Activated T-helper 1 cell treated with Interleukin-2 at 50 U/mL for 16 hours (primary cell): Measurements from ENCODE around the gene CEP83.
"Not testable (repeated sequence)": the region's sequence is repeated elsewhere in the genome, so short reads cannot be mapped to it uniquely, and the experiment has no call there.

ENCODE experiments used
- DNase-seq: peaks from one replicate; pipeline ENCODE4 v3.0.0-alpha.2; 2020; ENCODE audit warnings: low read depth

CEP83 gene

DNA sequence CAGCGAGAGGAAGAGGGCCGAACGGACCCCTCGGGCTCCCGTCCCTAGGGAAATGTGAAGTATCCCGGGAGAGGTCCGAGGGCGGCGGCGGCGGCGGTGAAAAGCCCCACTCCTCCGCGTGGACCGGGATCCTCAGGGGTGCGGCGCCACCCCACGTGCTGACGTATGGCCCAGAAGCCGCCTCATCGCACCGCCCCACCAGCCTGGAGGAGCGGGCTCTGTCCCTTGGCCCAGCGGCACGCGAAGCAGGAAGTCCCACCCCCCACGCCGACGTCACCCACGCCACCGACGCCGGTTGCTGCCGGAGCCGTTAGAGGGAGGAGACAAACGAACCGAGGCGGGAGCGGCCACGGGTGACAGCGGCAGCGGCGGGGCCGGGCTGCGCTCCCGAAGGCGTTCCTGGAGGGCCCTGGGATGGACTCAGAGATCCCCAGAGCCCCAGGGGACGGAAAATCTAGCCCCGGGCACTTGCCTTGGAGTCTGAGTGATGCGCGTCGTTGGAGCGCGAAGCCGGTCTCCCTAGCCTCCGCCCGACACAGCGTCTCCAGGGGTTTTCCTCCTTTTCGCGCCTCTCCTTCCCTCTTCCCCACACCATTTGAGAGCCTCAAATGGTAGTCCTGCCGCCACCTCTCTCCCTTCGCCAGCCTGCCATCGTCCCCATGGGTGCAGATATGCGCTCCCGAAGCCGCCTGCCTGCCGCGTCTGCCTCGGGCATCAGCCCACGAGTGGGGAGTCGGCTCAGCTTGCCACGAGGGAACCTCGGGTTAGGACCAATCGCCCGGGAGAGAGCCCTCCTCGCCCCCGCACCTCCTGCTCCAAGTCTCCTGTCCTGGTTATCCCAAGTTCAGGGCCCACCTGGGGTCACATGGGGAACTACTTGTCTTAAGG is at the start of gene CEP83:
Gene CEP83, minus strand, starts transcription at position 140 of the 888 bp plus-strand sequence. CDS start 47,377 bp downstream, outside the sequence.
- peak; percentile 91 for DNase-seq

DNA sequence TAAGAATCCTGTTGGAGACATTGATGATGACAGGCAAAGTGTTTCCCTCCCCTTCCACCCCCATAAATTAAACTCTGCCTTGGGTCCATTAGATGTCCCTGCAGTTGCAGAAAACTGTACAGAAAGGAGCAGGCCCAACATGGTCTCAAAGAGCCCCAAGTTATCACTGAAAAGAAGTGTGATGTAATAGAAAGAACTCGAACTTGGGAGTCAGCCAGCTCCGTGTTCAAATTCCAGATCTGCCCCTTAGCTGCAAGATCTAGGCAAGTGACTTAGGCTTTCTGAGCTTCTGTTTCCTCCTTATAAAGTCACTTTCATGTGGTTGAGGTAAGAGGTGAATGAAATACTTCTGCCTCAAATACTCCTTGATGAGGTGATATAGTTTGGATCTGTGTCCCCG is 49.6 kb upstream of the CEP83 start:
- no peak for DNase-seq

- DNase-seq = no peak
Measured at GRCh38 chr12:94507455-94507854, 47.8 kb upstream of the CEP83 start.

DNA sequence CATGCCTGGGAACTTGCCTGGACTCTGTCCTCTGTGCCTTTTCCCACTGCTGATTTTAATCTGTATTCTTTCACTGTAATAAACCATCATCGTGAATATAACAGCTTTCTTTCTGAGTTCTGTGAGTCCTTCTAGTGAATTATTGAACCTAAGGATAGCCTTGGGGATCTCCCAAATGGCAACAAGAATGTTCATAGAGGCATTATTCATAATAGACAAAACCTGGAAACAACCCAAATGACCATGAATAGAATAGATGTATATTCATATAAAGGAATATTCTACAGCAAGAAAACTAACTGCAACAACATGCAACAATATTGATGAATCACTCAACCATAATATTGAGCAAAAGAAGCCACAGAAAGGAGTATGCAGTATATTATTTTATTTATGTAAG is 44.7 kb upstream of the CEP83 start:
- no peak for DNase-seq

DNA sequence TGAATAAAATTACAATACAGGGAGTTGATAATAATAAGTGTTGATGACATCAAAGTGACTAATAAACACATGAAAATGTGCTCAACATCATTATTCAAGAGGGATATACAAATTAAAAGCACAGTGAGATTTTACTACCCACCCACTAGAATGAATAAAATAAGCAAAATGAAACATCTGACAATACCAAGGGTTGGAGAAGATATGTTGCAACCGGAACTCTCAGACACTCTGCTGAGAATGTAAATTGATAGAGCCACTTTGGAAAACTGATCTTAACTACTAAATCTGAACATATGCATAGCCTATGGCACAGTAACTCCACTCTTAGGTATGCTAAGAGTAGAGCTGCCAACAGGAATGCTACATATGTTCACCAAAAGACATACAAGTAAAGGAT is 44.0 kb upstream of the CEP83 start:
- DNase-seq = no peak

DNA sequence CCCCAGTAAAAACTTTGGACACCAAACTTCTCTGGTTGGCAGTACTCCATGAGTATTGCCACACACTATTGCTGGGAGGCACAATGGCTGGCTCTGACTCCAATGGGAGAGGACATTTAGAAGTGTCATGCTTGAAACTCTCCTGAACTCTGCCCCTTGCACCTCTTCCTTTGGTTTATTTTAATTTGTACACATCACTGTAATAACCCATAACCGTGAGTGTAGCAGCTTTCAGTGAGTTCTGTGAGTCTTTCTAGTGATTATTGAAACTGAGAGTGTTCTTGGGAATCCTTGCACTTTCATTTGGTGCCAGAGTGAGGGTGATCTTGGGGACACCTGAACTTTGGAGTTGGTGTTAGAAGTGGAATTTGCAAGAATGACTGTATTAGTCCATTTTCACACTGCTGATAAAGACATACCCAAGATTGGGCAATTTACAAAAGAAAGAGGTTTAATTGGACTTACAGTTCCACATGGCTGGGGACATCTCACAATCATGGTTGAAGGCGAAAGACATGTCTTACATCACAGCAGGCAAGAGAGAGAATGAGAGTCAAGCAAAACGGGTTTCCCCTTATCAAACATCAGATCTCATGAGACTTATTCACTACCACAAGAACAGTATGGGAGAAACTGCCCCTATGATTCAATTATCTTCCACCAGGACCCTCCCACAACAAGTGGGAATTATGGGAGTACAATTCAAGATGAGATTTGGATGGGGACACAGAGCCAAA is 41.3 kb upstream of the CEP83 start:
- no peak for DNase-seq

DNA sequence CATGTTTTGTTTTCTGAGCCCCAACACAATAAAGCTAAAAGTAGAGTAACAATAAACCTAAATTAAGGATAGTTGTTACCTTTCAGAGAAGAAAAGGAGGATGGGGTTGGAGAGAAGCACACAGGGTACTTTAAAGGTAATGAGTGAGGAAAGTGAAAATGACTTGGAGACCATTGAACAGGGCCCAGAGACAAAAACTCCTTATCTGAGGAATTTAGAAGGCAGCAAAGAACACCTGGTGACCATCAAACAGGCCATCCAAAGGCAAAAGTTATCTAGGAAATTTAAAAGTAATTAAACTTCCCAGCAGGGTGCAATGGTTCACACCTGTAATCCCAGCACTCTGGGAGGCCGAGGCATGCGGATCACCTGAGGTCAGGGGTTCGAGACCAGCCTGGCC is 39.0 kb upstream of the CEP83 start:
- DNase-seq = no peak

GRCh38 chr12:94498073-94498472 is 38.4 kb upstream of the CEP83 start:
- no peak for DNase-seq

DNA sequence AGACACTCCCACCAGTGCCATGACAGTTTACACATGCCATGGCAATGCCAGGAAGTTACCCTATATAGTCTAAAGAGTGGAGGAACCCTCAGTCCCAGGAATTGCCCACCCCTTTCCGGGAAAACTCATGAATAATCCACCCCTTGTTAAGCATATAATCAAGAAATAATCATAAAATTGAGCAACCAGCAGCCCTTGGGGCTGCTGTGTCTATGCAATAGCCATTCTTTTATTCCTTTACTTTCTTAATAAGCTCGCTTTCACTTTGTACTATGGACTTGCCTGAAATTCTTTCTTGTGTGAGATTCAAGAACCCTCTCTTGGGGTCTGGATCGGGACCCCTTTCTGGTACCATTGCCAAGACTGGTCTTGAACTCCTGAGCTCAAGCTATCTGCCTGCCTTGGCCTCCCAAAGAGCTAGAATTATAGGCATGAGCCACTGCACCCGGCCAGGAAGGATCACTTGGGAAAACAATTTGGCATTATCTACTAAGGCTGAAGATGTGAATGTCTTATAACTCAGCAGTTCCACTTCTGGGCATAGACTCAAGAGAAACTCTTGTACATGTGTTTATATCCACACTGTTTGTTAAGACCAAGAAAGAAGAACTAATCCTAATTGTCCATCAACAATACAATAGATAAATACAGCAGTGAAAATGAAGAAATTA is 35.9 kb upstream of the CEP83 start:
- no peak for DNase-seq

DNA sequence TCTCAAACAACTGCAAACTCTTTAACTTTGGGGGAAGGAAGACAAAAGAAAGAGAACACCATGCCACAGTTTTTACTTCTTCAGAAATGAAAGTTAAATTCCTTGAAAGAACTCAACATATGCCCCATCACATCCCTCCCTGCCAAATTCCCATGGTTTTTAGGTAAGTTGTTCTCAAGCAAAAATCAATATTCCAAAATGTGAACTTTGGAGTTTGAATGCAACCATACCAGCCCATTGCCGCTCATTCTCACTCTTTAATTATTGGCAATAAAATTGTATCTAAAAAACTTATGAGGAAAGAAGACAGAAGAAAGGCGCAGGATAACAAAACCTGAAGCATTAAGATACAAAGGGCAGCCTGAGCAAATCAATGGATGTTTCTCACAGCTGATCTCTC is 31.8 kb upstream of the CEP83 start:
- no peak for DNase-seq

DNA sequence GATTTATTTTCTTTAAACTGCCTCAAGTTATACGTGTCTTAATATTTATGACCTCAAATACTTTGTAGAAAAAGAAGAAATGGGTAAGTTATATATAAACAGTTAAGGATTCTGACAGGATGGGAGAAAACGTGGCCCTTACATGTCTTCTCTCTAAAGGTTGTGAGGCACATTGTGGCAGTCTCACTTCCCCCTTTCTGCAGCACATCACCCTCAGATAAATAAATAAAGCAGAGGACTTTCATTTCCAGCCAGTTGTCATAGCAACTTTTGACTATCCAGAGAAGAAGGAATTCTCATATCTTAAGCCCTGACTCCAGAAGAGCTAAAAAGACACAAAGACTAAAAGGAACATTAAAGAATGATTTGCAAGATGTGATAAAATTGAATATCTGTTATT is 28.8 kb upstream of the CEP83 start:
- no peak for DNase-seq

- DNase-seq = no peak
Measured at GRCh38 chr12:94481734-94482133, 22.1 kb upstream of the CEP83 start.

DNA sequence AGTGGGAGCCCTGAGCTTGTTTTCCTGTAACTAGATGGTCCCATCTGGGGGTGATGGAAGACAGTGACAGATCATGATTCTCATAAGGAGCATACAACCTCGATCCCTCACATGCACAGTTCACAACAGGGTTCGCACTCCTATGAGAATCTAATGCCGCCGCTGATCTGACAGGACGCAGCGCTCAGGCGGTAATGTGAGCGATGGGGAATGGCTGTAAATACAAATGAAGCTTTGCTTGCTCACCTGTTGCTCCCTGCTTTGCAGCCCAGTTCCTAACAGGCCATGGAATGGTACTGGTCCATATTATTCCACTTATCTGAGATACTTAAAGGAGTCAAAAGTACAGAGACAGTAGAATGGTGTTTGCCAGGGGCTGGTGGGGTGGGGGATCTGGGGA is 9.9 kb upstream of the CEP83 start:
- DNase-seq = no peak

DNA sequence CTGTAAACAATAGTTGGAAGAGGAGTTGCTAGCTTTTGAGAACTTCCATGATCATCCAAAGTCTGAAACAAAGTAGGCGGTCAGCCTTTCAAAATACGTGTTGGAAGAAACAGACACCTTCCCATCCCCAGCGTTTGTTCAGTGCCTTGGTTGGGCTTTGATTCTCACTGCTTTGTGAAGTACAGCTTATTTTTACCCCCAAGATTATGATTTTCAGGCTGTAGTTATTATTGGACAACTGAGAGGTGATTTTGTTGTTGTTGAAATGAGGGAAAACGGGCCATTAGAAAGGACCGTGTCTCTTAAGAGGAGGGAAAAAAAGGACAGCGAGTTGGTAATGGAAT is 921 bp upstream of the CEP83 start:
- DNase-seq = no peak

DNA sequence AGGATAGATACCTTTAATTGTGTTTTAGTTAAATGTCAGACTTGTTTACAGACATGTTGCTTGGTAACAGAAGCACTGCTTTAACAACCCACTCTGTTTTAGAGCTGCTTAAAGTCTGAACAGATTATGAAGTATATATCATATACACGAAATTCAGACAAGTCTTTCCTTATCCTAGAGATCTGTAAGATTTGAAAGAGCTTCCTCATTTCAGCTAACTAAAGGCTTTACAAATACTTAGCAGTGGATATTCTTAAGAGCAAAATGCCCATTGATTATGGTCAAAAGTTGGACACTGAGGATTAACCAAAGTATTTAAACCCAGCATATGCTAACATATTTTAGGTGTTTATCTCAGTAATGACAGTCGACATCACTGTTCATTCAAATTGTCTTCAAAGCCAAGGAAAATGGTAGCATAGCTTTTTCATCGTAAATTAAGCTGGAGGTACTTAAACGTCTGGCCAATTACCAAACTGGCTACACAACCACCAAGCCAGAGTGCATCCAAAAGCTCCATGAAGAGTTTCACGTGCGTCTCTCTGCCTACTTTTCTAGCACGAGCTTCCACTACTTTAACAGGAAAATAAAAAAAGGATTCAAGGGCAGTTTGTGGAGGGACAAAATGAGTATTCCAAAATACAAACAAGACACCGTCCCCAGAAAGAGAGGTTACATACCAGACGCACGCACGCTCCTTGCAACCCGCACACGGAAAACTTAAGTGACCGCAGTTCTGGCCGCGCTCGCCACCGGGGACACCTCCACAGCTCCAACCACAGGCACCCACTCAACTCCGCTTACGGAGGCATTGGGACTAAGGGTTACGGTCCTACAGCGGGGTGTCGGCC is 565 bp downstream of the CEP83 start:
- DNase-seq = no peak

DNA sequence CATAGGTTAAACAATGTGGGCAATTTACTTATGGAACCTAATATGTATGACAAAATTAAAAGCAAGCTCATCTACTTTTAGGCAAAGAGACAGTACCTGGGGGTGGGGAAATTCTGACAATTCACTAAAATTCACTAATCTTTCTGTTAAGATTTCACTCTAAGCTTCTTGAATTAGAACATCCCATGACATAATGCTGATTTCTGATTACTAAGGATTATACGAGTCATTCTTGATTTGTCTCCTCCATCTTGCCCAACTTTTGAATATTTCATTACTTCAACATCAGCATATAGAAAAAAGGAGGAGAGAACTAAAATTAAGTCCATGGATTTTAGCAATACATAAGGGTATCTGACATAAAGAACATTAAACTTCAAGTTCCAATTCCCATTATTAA is 2.4 kb downstream of the CEP83 start:
- DNase-seq = no peak

DNA sequence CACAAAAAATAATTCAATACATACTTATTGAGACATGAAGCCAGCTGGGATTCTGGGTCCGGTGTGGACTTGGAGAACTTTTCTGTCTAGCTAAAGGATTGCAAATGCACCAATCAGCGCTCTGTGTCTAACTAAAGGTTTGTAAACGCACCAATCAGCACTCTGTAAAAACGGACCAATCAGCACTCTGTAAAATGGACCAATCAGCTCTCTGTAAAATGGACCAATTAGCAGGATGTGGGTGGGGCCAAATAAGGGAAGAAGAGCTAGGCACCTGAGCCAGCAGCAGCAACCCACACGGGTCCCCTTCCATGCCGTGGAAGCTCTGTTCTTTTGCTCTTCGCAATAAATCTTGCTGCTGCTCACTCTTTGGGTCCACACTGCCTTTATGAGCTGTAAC is 5.3 kb downstream of the CEP83 start:
- DNase-seq = not testable (repeated sequence)

GRCh38 chr12:94445662-94446061 is 14.0 kb downstream of the CEP83 start:
- DNase-seq = no peak

DNA sequence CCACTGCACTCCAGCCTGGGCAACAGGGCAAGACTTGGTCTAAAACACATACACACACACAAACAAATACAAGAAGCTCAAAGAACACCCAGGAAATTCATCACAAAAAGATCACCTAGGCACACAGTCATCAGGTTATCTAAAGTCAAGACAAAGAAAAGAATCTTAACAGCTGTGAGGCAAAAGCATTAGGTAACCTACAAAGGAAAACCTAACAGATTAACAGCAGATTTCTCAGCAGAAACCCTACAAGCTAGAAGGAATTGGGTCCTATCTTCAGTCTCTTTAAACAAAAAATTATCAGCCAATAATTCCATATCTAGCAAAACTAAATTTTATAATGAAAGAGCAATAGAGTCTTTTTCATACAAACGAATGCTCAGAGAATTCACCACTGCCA is 22.4 kb downstream of the CEP83 start:
- DNase-seq = no peak

DNA sequence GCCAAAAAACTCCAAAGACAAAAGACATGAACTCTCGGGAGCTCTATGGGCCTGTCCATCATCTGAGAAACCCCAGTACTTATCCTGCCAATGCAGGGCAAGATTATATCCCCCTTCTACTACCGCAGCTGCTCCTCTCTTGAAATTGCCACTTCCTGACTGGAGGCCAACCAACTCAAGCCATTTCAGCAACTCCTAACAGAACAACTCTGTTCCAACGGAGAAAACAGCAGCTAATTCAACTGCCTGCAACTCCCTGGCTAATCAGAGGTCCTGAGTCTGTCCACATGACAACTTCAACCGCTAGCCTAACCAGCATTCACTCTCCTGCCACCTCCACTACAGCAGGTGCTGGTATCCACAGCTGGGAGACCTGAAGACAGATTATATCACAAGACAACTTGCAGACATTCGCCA is 24.1 kb downstream of the CEP83 start:
- no peak for DNase-seq

GRCh38 chr12:94434171-94434570 is 25.5 kb downstream of the CEP83 start:
- DNase-seq = no peak

DNA sequence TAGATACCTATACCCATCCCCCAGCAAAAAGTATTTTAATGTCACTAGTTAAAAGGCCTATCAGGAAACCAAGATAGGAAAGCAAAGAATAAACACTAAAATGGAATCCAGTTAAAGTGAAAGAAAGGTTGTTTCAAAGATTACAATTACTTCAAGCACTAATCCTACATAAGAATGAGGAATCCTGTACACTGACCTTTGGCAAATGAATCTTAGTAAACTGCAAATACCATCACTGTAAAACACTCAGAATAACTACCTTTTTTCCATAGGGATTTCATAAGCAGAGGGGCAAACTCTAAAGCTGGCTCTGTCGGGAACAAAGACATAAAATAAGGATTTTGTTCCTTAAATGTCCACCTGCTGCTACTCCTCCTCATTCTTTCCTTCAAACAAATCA is 25.9 kb downstream of the CEP83 start:
- DNase-seq = no peak
